ENCODE results near the gene MLN. TPM values are rescaled to one million over a fixed set of nuclear protein-coding genes. Genes with fewer than 3 reads are reported as not detected.
A peak's percentile ranks its signal among the peaks of the same experiment; 100 is the strongest.

MLN gene
- total and polyA plus RNA-seq, 3 experiments from 2014 or later: not detected

DNA sequence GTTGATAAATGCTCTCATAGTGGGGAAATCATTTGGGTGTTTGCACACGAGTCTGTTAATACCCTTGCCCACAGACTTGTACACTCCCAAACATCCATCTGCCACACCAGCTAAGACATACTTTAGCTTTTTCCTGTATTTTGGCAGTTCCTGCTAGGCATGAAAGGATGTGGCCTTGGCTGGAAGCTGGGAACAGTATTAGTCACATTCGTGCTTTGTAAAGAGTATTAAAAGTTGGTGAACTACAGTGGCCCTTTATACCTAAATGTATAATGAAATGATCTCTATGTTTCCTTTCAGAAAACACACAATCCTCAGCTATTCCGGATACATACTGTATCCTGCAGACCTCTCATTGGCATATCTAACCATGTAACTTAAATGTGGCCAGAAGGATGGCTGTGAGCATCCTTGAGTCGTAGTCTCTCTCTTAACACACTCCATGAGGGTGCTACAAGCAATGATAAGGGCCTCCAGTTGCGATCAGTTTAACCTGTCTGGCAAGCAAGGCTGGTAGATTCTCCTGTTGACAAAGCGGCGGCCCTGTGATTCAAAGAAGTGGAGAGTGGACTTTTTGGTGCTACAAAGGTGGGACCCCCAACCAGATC is 16.4 kb downstream of the MLN start:
- Histone ChIP-seq H3K36me3 (ENCODE audit: insufficient read depth, low read length) (peaks cover 31% of the 10 kb centered on the region), H3K27me3 (ENCODE audit: insufficient read depth, low read length, poor library complexity, severe bottlenecking) (no peaks in the 10 kb centered on the region), H3K4me1 (ENCODE audit: insufficient read depth, low read length) (peaks cover 32% of the 10 kb centered on the region), H3K4me3 (ENCODE audit: low read length) (peak overlapping the region; percentile 57), H3K9me3 (ENCODE audit: low read length) (no peaks in the 10 kb centered on the region), H3K27ac (ENCODE audit: low read depth, low read length) (peak overlapping the region; percentile 89)
- DNase-seq: no peak
- POLR2A ChIA-PET: interaction anchor here (0.7 to 2.0 kb wide), 2 partner anchors 117 to 639 kb away, joined by 4 to 7 read pairs; partner anchors contain the start of gene RPS10
- H3K27ac Mint-ChIP-seq: peak overlapping the region; percentile 94 to 99 (median 98)
- no peaks in the 10 kb centered on the region for H3K9me3 Mint-ChIP-seq
- H3K4me3 Mint-ChIP-seq: peak overlapping the region; percentile 90 to 99 (median 96)
- H3K36me3 Mint-ChIP-seq: peaks cover 0 to 54% (median 1%) of the 10 kb centered on the region in 3 donors
- peaks cover 56 to 66% (median 63%) of the 10 kb centered on the region in 3 donors for H3K4me1 Mint-ChIP-seq
- no peaks in the 10 kb centered on the region for H3K27me3 Mint-ChIP-seq
- CTCF ChIA-PET: interaction anchor here (0.7 to 3.5 kb wide), 8 partner anchors 10 to 368 kb away, joined by 3 to 20 read pairs (median 3); no protein-coding TSS in a partner anchor

DNA sequence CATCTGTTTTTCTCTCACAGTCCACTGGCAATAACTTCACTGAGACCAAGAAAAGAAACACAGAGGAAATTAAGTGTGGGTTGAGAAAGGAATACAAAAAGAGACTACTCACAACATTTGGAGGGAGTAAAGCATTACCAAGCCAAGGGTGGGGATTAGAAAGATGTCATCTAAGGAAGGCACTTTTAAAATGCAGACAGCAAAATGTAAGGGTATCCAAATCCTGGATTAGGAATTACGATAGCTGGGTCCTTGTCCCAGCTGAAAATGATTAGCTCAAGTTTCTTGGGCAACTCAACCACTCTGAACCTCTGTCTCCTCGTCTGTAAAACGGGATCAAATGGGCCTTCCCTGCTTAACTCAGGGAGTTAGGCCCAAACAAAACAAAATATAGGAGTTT is 17.1 kb downstream of the MLN start:
- H3K27ac Mint-ChIP-seq: peak overlapping the region in 6 of 8 donors; percentile 51 to 99 (median 98)
- H3K4me1 Mint-ChIP-seq: peaks cover 61 to 72% (median 68%) of the 10 kb centered on the region in 3 donors
- H3K9me3 ChIP-seq (ENCODE audit: low read length): no peaks in the 10 kb centered on the region
- ChIA-PET CTCF (interaction anchor here (0.7 to 3.5 kb wide), 4 partner anchors 13 to 241 kb away, joined by 3 to 20 read pairs (median 4); no protein-coding TSS in a partner anchor), POLR2A (no interaction called here)
- peak overlapping the region; percentile 90 to 99 (median 96) for H3K4me3 Mint-ChIP-seq
- H3K36me3 Mint-ChIP-seq: peaks cover 5 to 61% (median 5%) of the 10 kb centered on the region in 3 donors
- H3K9me3 Mint-ChIP-seq: no peaks in the 10 kb centered on the region
- H3K27me3 ChIP-seq (ENCODE audit: insufficient read depth, low read length, poor library complexity, severe bottlenecking): no peaks in the 10 kb centered on the region
- H3K4me3 ChIP-seq (ENCODE audit: low read length): peak overlapping the region; percentile 57
- H3K4me1 ChIP-seq (ENCODE audit: insufficient read depth, low read length): peaks cover 32% of the 10 kb centered on the region
- peaks cover 34% of the 10 kb centered on the region for H3K36me3 ChIP-seq (ENCODE audit: insufficient read depth, low read length)
- DNase-seq: no peak
- H3K27ac ChIP-seq (ENCODE audit: low read depth, low read length): no peak overlapping the region
- no peaks in the 10 kb centered on the region for H3K27me3 Mint-ChIP-seq

DNA sequence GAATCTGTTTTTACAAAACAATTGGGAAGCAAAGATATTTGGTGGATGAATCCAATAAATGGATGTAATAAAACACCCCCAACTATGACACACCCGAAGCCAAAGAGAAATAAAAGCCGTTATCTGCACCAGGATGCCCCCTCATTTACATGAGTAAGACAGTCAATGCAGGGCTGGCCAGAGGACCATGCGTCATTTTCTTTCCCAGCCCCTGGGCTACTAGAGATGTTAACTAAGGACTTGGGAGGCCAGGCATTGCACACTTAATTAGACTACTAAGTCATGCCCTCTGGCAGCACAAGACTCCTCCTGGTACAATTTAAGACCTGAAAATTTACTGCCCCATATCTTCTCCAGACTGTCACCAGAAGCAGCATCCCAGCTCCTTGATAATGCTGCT is 18.0 kb downstream of the MLN start:
- ChIA-PET CTCF (interaction anchor here (3.5 kb wide), 1 partner anchor 15 kb away, joined by 20 read pairs; no protein-coding TSS in a partner anchor), POLR2A (no interaction called here)
- H3K9me3 ChIP-seq (ENCODE audit: low read length): no peaks in the 10 kb centered on the region
- Mint-ChIP-seq H3K27ac (peak overlapping the region in 4 of 8 donors; percentile 23 to 94 (median 58)), H3K27me3 (no peaks in the 10 kb centered on the region), H3K9me3 (no peaks in the 10 kb centered on the region), H3K36me3 (peaks cover 5 to 71% (median 5%) of the 10 kb centered on the region in 3 donors), H3K4me3 (peak overlapping the region; percentile 29 to 98 (median 66)), H3K4me1 (peaks cover 61 to 73% (median 72%) of the 10 kb centered on the region in 3 donors)
- no peak overlapping the region for H3K4me3 ChIP-seq (ENCODE audit: low read length)
- H3K36me3 ChIP-seq (ENCODE audit: insufficient read depth, low read length): peaks cover 40% of the 10 kb centered on the region
- peaks cover 32% of the 10 kb centered on the region for H3K4me1 ChIP-seq (ENCODE audit: insufficient read depth, low read length)
- H3K27me3 ChIP-seq (ENCODE audit: insufficient read depth, low read length, poor library complexity, severe bottlenecking): no peaks in the 10 kb centered on the region
- no peak for DNase-seq
- H3K27ac ChIP-seq (ENCODE audit: low read depth, low read length): no peak overlapping the region

DNA sequence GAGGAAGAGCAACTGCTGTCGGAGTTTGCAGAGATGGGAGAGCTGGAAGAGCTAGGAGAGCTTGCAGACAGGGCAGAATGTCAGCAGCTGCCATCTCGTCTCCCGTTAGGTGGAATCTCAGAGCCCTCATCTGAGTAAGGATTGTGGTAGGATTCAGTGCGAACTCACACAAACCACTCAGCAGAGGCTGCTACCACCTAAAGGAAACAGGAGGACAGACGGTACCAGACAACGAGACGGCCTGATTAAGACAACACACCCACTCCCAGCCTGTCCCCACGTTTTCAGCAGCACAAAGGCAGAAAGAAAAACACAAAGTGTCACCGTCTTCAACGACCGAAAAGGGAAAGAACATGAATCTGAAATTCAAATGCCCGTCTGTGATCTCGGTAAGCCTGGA is 19.0 kb downstream of the MLN start:
- Mint-ChIP-seq H3K27ac (peak overlapping the region in 3 of 8 donors; percentile 23 to 94 (median 74)), H3K36me3 (peaks cover 5 to 81% (median 5%) of the 10 kb centered on the region in 3 donors), H3K27me3 (no peaks in the 10 kb centered on the region), H3K4me3 (peak overlapping the region in 2 of 7 donors; percentile 41 to 72), H3K4me1 (peaks cover 64 to 69% (median 68%) of the 10 kb centered on the region in 3 donors), H3K9me3 (no peaks in the 10 kb centered on the region)
- no peak overlapping the region for H3K4me3 ChIP-seq (ENCODE audit: low read length)
- H3K27me3 ChIP-seq (ENCODE audit: insufficient read depth, low read length, poor library complexity, severe bottlenecking): no peaks in the 10 kb centered on the region
- POLR2A ChIA-PET: no interaction called here
- H3K9me3 ChIP-seq (ENCODE audit: low read length): no peaks in the 10 kb centered on the region
- H3K27ac ChIP-seq (ENCODE audit: low read depth, low read length): no peak overlapping the region
- peaks cover 32% of the 10 kb centered on the region for H3K4me1 ChIP-seq (ENCODE audit: insufficient read depth, low read length)
- no peak for DNase-seq
- CTCF ChIA-PET: no interaction called here
- H3K36me3 ChIP-seq (ENCODE audit: insufficient read depth, low read length): peaks cover 49% of the 10 kb centered on the region

DNA sequence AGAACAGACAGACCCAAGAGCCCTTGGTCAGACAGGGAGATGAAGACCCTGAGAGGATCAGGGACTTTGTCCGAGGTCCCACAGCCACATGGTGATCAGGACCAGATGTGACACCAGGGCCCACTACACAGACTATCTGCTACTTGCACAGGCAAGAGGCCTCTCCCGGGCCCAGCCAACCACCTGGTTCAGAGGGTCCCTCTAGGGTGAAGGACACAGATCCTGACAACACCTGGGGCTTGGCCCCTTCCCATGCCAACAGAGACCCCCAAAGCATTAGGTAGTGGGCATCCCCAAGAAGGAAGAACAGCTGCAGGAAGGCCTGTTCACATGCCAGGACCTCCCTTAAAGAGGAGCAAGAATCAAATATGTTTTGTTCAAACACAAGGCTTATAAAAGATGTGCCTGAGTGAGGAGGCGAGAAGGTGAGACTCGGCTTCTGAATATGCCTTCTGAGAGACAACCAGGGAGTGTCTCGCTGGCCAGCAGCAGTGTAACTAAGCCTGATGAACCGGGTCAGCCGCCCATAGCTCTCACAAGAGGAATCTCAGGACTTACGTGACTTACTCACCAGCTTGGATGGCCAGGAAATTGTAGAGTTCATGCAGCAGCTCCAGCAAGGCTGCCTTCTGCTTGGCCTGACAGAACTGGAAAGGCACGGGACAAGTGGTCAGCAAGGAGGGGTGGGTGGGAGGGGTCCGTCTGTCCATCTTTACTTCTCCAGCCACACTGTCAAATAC is 19.9 kb downstream of the MLN start:
- H3K36me3 ChIP-seq (ENCODE audit: insufficient read depth, low read length): peaks cover 58% of the 10 kb centered on the region
- no peaks in the 10 kb centered on the region for H3K9me3 Mint-ChIP-seq
- no peak overlapping the region for H3K4me3 ChIP-seq (ENCODE audit: low read length)
- peaks cover 32% of the 10 kb centered on the region for H3K4me1 ChIP-seq (ENCODE audit: insufficient read depth, low read length)
- no peak overlapping the region for H3K27ac ChIP-seq (ENCODE audit: low read depth, low read length)
- no peaks in the 10 kb centered on the region for H3K9me3 ChIP-seq (ENCODE audit: low read length)
- no peak for DNase-seq
- ChIA-PET CTCF (no interaction called here), POLR2A (no interaction called here)
- peak overlapping the region in 1 of 8 donors; percentile 55 for H3K27ac Mint-ChIP-seq
- no peaks in the 10 kb centered on the region for H3K27me3 Mint-ChIP-seq
- H3K4me1 Mint-ChIP-seq: peaks cover 56 to 61% (median 59%) of the 10 kb centered on the region in 3 donors
- H3K4me3 Mint-ChIP-seq: peak overlapping the region in 2 of 7 donors; percentile 37 to 40
- no peaks in the 10 kb centered on the region for H3K27me3 ChIP-seq (ENCODE audit: insufficient read depth, low read length, poor library complexity, severe bottlenecking)
- H3K36me3 Mint-ChIP-seq: peaks cover 5 to 89% (median 9%) of the 10 kb centered on the region in 3 donors

DNA sequence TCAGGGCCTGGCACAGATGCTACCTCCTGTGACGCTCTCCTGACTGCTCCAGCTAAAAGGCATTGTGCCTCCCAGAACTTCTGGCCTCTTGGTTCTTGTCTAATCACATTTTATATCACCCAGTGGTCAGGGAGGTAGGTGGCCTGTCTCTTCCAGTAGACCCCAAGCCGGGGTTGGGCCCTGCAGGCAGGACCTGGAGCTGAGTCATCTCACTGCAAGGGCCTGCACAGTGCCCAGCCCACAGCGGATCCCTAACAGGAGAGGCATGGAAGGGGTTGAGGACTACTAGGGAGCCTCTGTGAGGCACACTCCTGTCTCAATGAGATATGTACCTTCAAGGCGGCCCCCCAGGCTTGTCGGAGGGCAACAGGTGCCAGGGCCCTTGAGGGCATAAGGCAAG is 21.2 kb downstream of the MLN start:
- H3K27ac ChIP-seq (ENCODE audit: low read depth, low read length): no peak overlapping the region
- peak overlapping the region in 1 of 8 donors; percentile 75 for H3K27ac Mint-ChIP-seq
- no peaks in the 10 kb centered on the region for H3K9me3 Mint-ChIP-seq
- no peaks in the 10 kb centered on the region for H3K9me3 ChIP-seq (ENCODE audit: low read length)
- CTCF ChIA-PET: interaction anchor here (2.0 kb wide), 1 partner anchor 11 kb away, joined by 6 read pairs; no protein-coding TSS in a partner anchor
- H3K36me3 Mint-ChIP-seq: peaks cover 5 to 98% (median 13%) of the 10 kb centered on the region in 3 donors
- H3K4me1 Mint-ChIP-seq: peaks cover 51 to 54% (median 53%) of the 10 kb centered on the region in 3 donors
- no peaks in the 10 kb centered on the region for H3K27me3 ChIP-seq (ENCODE audit: insufficient read depth, low read length, poor library complexity, severe bottlenecking)
- H3K4me3 ChIP-seq (ENCODE audit: low read length): no peak overlapping the region
- H3K36me3 ChIP-seq (ENCODE audit: insufficient read depth, low read length): peaks cover 72% of the 10 kb centered on the region
- peaks cover 28% of the 10 kb centered on the region for H3K4me1 ChIP-seq (ENCODE audit: insufficient read depth, low read length)
- POLR2A ChIA-PET: no interaction called here
- no peak for DNase-seq
- no peaks in the 10 kb centered on the region for H3K27me3 Mint-ChIP-seq
- H3K4me3 Mint-ChIP-seq: no peak overlapping the region

DNA sequence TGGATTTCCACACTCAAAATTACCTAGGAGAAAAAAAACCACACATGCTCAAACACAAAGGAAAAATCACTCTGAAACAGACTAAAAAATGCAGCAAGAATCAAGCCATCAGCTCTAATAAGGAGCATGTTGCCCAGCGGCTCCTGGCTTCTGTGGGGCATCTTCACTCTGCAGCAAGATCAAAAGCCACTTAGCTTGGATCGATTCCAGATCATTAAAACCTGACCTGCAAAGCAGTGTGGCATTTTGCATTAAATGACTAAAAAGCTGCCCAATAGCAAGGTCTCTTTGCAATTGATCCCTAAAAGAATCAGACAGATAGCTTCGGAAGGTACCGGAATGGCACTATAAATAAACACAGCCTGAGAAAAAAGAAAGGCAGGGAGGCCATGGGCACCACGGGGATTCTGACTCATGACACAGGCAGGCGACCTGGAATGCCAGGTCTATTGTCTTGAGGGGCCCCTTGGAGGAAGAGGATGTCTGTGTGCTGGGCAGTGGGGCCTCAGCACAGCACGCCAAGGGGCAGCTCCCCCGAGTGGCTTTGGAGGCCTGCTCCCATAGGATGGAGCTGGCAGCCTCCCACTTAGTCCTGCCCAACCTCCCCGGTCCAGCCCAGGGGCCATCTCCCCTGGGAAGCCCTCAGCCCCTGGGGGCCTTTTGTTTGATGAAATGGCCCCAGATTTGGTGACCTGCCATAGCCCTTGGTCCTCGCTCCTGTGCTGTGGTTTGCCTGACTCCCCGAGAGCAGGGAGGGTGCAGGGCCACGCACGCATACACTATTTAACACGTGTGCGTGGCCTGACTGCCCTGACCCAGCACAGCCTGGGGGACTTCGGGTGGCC is 22.4 kb downstream of the MLN start:
- peaks cover 39 to 42% (median 41%) of the 10 kb centered on the region in 3 donors for H3K4me1 Mint-ChIP-seq
- Histone ChIP-seq H3K4me3 (ENCODE audit: low read length) (no peak overlapping the region), H3K9me3 (ENCODE audit: low read length) (no peaks in the 10 kb centered on the region), H3K27ac (ENCODE audit: low read depth, low read length) (no peak overlapping the region), H3K4me1 (ENCODE audit: insufficient read depth, low read length) (peaks cover 16% of the 10 kb centered on the region), H3K27me3 (ENCODE audit: insufficient read depth, low read length, poor library complexity, severe bottlenecking) (no peaks in the 10 kb centered on the region), H3K36me3 (ENCODE audit: insufficient read depth, low read length) (peaks cover 84% of the 10 kb centered on the region)
- no peak overlapping the region for H3K27ac Mint-ChIP-seq
- H3K27me3 Mint-ChIP-seq: no peaks in the 10 kb centered on the region
- peak overlapping the region in 1 of 7 donors; percentile 61 for H3K4me3 Mint-ChIP-seq
- ChIA-PET POLR2A (interaction anchor here (0.5 kb wide), 1 partner anchor 533 kb away, joined by 3 read pairs; no protein-coding TSS in a partner anchor), CTCF (interaction anchor here (1.1 to 3.7 kb wide), 3 partner anchors 10 to 246 kb away, joined by 5 to 13 read pairs (median 6); no protein-coding TSS in a partner anchor)
- DNase-seq: no peak
- H3K9me3 Mint-ChIP-seq: no peaks in the 10 kb centered on the region
- H3K36me3 Mint-ChIP-seq: peaks cover 7 to 99% (median 15%) of the 10 kb centered on the region in 3 donors
